Heart right ventricle (tissue), 16 donors: ENCODE results near the gene PCCB. TPM values are rescaled to one million over a fixed set of nuclear protein-coding genes. Genes with fewer than 3 reads are reported as not detected.

ENCODE experiments used
- ATAC-seq, 8 donors: fragments of 200-7000 bp; cut with Tn5 transposase; one replicate each; pipeline ENCODE4 v1.9.1; 2020; ENCODE audit warnings: mild to moderate bottlenecking in 8 of 8, moderate library complexity in 8 of 8, moderate number of reproducible peaks in 1 of 8
- DNase-seq, 2 donors: peaks; one replicate each; pipeline ENCODE4 v3.0.0-alpha.2; 2020
- H3K27ac ChIP-seq, 10 donors: fragments of 200-600 bp; sonication (generic) in 2 of 10; one replicate each; pipeline versions ENCODE4 v1.5.0 to v1.8.0; 2020 to 2022; ENCODE audit warnings: mild to moderate bottlenecking in 3 of 10
- H3K27me3 ChIP-seq, 7 donors: fragments of 200-600 bp; one replicate each; pipeline ENCODE4 v1.8.0; 2021 to 2022; ENCODE audit warnings: mild to moderate bottlenecking in 2 of 7
- H3K36me3 ChIP-seq, 9 donors: fragments of 200-600 bp; sonication (generic) in 1 of 9; one replicate each; pipeline versions ENCODE4 v1.5.0 to v1.8.0; 2020 to 2022; ENCODE audit warnings: mild to moderate bottlenecking in 2 of 9
- H3K4me1 ChIP-seq, 9 donors: fragments of 200-600 bp; sonication (generic) in 1 of 9; one replicate each; pipeline versions ENCODE4 v1.5.0 to v1.8.0; 2020 to 2022; ENCODE audit warnings: mild to moderate bottlenecking in 4 of 9
- H3K4me3 ChIP-seq, 10 donors: fragments of 200-600 bp; sonication (generic) in 2 of 10; one replicate each; pipeline versions ENCODE4 v1.5.0 to v1.8.0; 2020 to 2022; ENCODE audit warnings: mild to moderate bottlenecking in 7 of 10, moderate library complexity in 2 of 10
- H3K9me3 ChIP-seq, 11 donors: fragments of 200-600 bp in 10 of 11; sonication (generic) in 2 of 11; one replicate each; pipeline versions ENCODE4 v1.5.0 to v1.8.0; 2013 to 2022; ENCODE audit warnings: mild to moderate bottlenecking in 2 of 11, control low read depth in 1 of 11, moderate library complexity in 1 of 11
- CTCF ChIP-seq, 9 donors: fragments of 200-600 bp; sonication (generic) in 2 of 9; IDR thresholded peaks; one replicate each; pipeline versions ENCODE4 v1.5.0 to v1.8.0; 2021 to 2022; ENCODE audit warnings: antibody characterized with exemption in 9 of 9, mild to moderate bottlenecking in 5 of 9, moderate library complexity in 1 of 9
- WGBS, 2 donors: extraction: QIAGEN DNeasy Blood & Tissue Kit; methylation state at CpG; one replicate each; pipeline ENCODE4 v1.1.7; 2013; ENCODE audit warnings: inconsistent platforms in 1 of 2; 5-methylcytosine and 5-hydroxymethylcytosine counted together
- intact Hi-C, 10 donors: fragments of 100-400 bp; cut with DNase I; formaldehyde crosslinking; loops; one replicate each; pipeline versions ENCODE4 v1.11.1 to v1.14.2; 2022
- polyA plus RNA-seq, 2 donors: library from polyadenylated mRNA; stranded (reverse); fragments of 200-250 nt; gene quantifications; one replicate each; pipeline ENCODE4 v1.2.3, GENCODE V29; 2013
- total RNA-seq, 10 donors: library from RNA; stranded (reverse); fragmentation: NEBNext Ultra II Directional in 3 of 10; extraction: Animal tissue kit (Norgen Biotek cat#: 25700) in 3 of 10; gene quantifications; one replicate each; pipeline versions ENCODE4 v1.2.1 to v1.2.4, GENCODE V29; 2021 to 2023
- donor health status: Arrhythmogenic right ventricular cardiomyopathy.
- donor health status: ischemic (EF 13 %, LVEDD 7.1; RV severe dilation, severe dysfunction).
- donor health status: healthy with polysubstance abuse.
- donor health status: DM: no; HTN: yes; CAD: no.
- donor health status: DM: no; HTN: no; CAD: no.
- donor health status: ischemic (EF 25% LVEDD 6.9; RV normal size, moderate dysfunction).
- donor health status: ischemic (EF 25% LVEDD 5.7; RV mildly dilated, moderate dysfunction).
- donor health status: healthy.
- donor health status: DM: yes; HTN: yes; CAD: no.
- donor health status: Ischemic cardiomyopathy.
- donor health status: ischemic (EF 35%, LVEDD 5.7; RV mildly dilated, moderate dysfunction).
- donor health status: nonischemic (EF 11% LVEDD 7.7; RV severe dilation, severe dysfunction).
- donor health status: DM: yes; HTN: yes; CAD: no.
- donor health status: PGD.
- donor health status: ischemic (EF 29% LVEDD 5.4; RV normal size, mild dysfunction).
- donor health status: nonischemic (EF 23%, LVEDD 6.1; RV moderate dilation, normal function).

Gene PCCB
- total and polyA plus RNA-seq, 12 donors: 17.2 to 163 (median 116) TPM

- no peak for ATAC-seq
- no peaks in the 10 kb centered on the region for H3K27me3 ChIP-seq
- H3K9me3 ChIP-seq: no peaks in the 10 kb centered on the region
- H3K4me1 ChIP-seq: no peaks in the 10 kb centered on the region
- no peak for DNase-seq
- TF ChIP-seq CTCF (IDR thresholded peaks at IDR 0.05): no peak
- no peak overlapping the region for H3K27ac ChIP-seq
- no peaks in the 10 kb centered on the region for H3K36me3 ChIP-seq
- no peak overlapping the region for H3K4me3 ChIP-seq
- intact Hi-C loops: no loop called here
- WGBS, 2 donors: 80 to 84% methylated on average over 2 of the region's 2 CpGs
These were observed 17.7 kb upstream of the PCCB start for GRCh38 chr3:136232413-136232812.

GRCh38 chr3:136235545-136235944 lies 14.6 kb upstream of the PCCB start:
- Histone ChIP-seq H3K9me3 (no peaks in the 10 kb centered on the region), H3K36me3 (no peaks in the 10 kb centered on the region), H3K27ac (no peak overlapping the region), H3K4me3 (no peak overlapping the region), H3K4me1 (no peaks in the 10 kb centered on the region), H3K27me3 (peaks cover 0 to 4% (median 0%) of the 10 kb centered on the region in 7 donors)
- intact Hi-C loops: no loop called here
- DNase-seq (no peak), ATAC-seq (no peak)
- no peak for TF ChIP-seq CTCF (IDR thresholded peaks at IDR 0.05)
- 79 to 95% methylated on average over 1 of the region's 1 CpG for WGBS, 2 donors

- Histone ChIP-seq H3K27me3 (peaks cover 0 to 4% (median 0%) of the 10 kb centered on the region in 7 donors), H3K27ac (no peak overlapping the region), H3K4me3 (no peak overlapping the region), H3K9me3 (no peaks in the 10 kb centered on the region), H3K4me1 (no peaks in the 10 kb centered on the region), H3K36me3 (no peaks in the 10 kb centered on the region)
- no peak for ATAC-seq
- WGBS, 2 donors: 67 to 78% methylated on average over 2 of the region's 2 CpGs
- intact Hi-C loops: no loop called here
- no peak for TF ChIP-seq CTCF (IDR thresholded peaks at IDR 0.05)
- DNase-seq: no peak
These were observed 14.0 kb upstream of the PCCB start for GRCh38 chr3:136236109-136236508.

GRCh38 chr3:136237103-136237502 lies 13.0 kb upstream of the PCCB start:
- no peak for TF ChIP-seq CTCF (IDR thresholded peaks at IDR 0.05)
- DNase-seq (no peak), ATAC-seq (no peak)
- Histone ChIP-seq H3K27ac (no peak overlapping the region), H3K9me3 (no peaks in the 10 kb centered on the region), H3K4me1 (no peaks in the 10 kb centered on the region), H3K36me3 (no peaks in the 10 kb centered on the region), H3K4me3 (no peak overlapping the region), H3K27me3 (peaks cover 0 to 4% (median 0%) of the 10 kb centered on the region in 7 donors)
- WGBS, 2 donors: 78 to 88% methylated on average over 1 of the region's 1 CpG
- intact Hi-C loops: no loop called here
